Liver (tissue), 9 donors: ENCODE results near the gene C14orf180. TPM values are rescaled to one million over a fixed set of nuclear protein-coding genes. Genes with fewer than 3 reads are reported as not detected.

Experiments
- DNase-seq: peaks from one replicate; pipeline ENCODE4 v3.0.0-alpha.2; 2017; ENCODE audit warnings: low spot score
- H3K27ac ChIP-seq, 2 donors: one replicate each; pipeline ENCODE4 v1.7.0; 2013; ENCODE audit warnings: inconsistent platforms in 2 of 2, low read length in 2 of 2, control low read depth in 1 of 2, low read depth in 1 of 2, mild to moderate bottlenecking in 1 of 2
- H3K27me3 ChIP-seq, 4 donors: one replicate each; pipeline versions ENCODE4 v1.6.1 to v1.7.0; 2013; ENCODE audit warnings: low read length in 3 of 4, inconsistent platforms in 1 of 4, mild to moderate bottlenecking in 1 of 4, moderate library complexity in 1 of 4; ENCODE audit not compliant: control insufficient read depth in 4 of 4, insufficient read depth in 4 of 4
- H3K36me3 ChIP-seq, 4 donors: one replicate each; pipeline versions ENCODE4 v1.6.1 to v1.7.0; 2013; ENCODE audit warnings: low read length in 3 of 4, mild to moderate bottlenecking in 3 of 4, low read depth in 1 of 4, moderate library complexity in 1 of 4; ENCODE audit not compliant: control insufficient read depth in 4 of 4, insufficient read depth in 3 of 4
- H3K4me1 ChIP-seq, 4 donors: one replicate each; pipeline versions ENCODE4 v1.6.1 to v1.7.0; 2013; ENCODE audit warnings: low read length in 3 of 4, mild to moderate bottlenecking in 3 of 4, moderate library complexity in 1 of 4; ENCODE audit not compliant: control insufficient read depth in 4 of 4, insufficient read depth in 4 of 4
- H3K4me3 ChIP-seq, 3 donors: one replicate each; pipeline versions ENCODE4 v1.6.1 to v1.7.0; 2013; ENCODE audit warnings: low read length in 3 of 3, control low read depth in 1 of 3, low read depth in 1 of 3, mild to moderate bottlenecking in 1 of 3
- H3K9ac ChIP-seq, 2 donors: one replicate each; pipeline ENCODE4 v1.7.0; 2013; ENCODE audit warnings: low read length in 2 of 2, mild to moderate bottlenecking in 2 of 2, moderate library complexity in 2 of 2, control low read depth in 1 of 2, low read depth in 1 of 2
- H3K9me3 ChIP-seq, 4 donors: one replicate each; pipeline versions ENCODE4 v1.6.1 to v1.7.0; 2013; ENCODE audit warnings: low read length in 3 of 4; ENCODE audit not compliant: control insufficient read depth in 4 of 4
- ATF3 ChIP-seq: IDR thresholded peaks from 2 replicates; pipeline ENCODE4 v1.6.1; 2016; ENCODE audit warnings: antibody characterized with exemption
- CTCF ChIP-seq: fragments of 150-350 bp; IDR thresholded peaks from 2 replicates; pipeline ENCODE4 v1.5.1; 2017; ENCODE audit warnings: improper control_type of control experiment, low read depth, low read length; ENCODE audit not compliant: missing input control
- EGR1 ChIP-seq, 2 donors: IDR thresholded peaks; 2 replicates each; pipeline ENCODE4 v1.6.1; 2016 to 2018; ENCODE audit warnings: antibody characterized with exemption in 2 of 2, low read depth in 2 of 2
- FOXA1 ChIP-seq: IDR thresholded peaks from 2 replicates; pipeline ENCODE4 v1.6.1; 2016; ENCODE audit warnings: antibody characterized with exemption
- FOXA2 ChIP-seq: IDR thresholded peaks from 2 replicates; pipeline ENCODE4 v1.6.1; 2016; ENCODE audit warnings: antibody characterized with exemption
- GABPA ChIP-seq, 2 donors: IDR thresholded peaks in 1 of 2; conservative IDR thresholded peaks in 1 of 2; 2 replicates each; pipeline ENCODE4 v1.6.1; 2016; ENCODE audit warnings: antibody characterized with exemption in 2 of 2, mild to moderate bottlenecking in 1 of 2, moderate library complexity in 1 of 2
- HNF4A ChIP-seq, 2 donors: conservative IDR thresholded peaks; 2 replicates each; pipeline ENCODE4 v1.6.1; 2016; ENCODE audit warnings: antibody characterized with exemption in 2 of 2, mild to moderate bottlenecking in 2 of 2
- HNF4G ChIP-seq: IDR thresholded peaks from 2 replicates; pipeline ENCODE4 v1.6.1; 2016; ENCODE audit warnings: antibody characterized with exemption
- JUND ChIP-seq, 2 donors: IDR thresholded peaks; 2 replicates each; pipeline ENCODE4 v1.6.1; 2016; ENCODE audit warnings: antibody characterized with exemption in 2 of 2
- MAX ChIP-seq: IDR thresholded peaks from 2 replicates; pipeline ENCODE4 v1.6.1; 2016; ENCODE audit warnings: antibody characterized with exemption
- NR2F2 ChIP-seq: IDR thresholded peaks from 2 replicates; pipeline ENCODE4 v1.6.1; 2016; ENCODE audit warnings: antibody characterized with exemption
- RAD21 ChIP-seq, 2 donors: IDR thresholded peaks; 2 replicates each; pipeline ENCODE4 v1.6.1; 2016; ENCODE audit warnings: antibody characterized with exemption in 2 of 2, mild to moderate bottlenecking in 2 of 2
- REST ChIP-seq: IDR thresholded peaks from 2 replicates; pipeline ENCODE4 v1.6.1; 2016; ENCODE audit warnings: antibody characterized with exemption, mild to moderate bottlenecking
- RXRA ChIP-seq, 2 donors: IDR thresholded peaks; 2 replicates each; pipeline ENCODE4 v1.6.1; 2017 to 2018; ENCODE audit warnings: antibody characterized with exemption in 2 of 2, mild to moderate bottlenecking in 1 of 2
- SP1 ChIP-seq: IDR thresholded peaks from 2 replicates; pipeline ENCODE4 v1.6.1; 2018; ENCODE audit warnings: antibody characterized with exemption, mild to moderate bottlenecking
- TAF1 ChIP-seq: conservative IDR thresholded peaks from 2 replicates; pipeline ENCODE4 v1.6.1; 2016; ENCODE audit warnings: antibody characterized with exemption, mild to moderate bottlenecking
- YY1 ChIP-seq: IDR thresholded peaks from 2 replicates; pipeline ENCODE4 v1.6.1; 2016; ENCODE audit warnings: antibody characterized with exemption, mild to moderate bottlenecking
- ZBTB33 ChIP-seq: IDR thresholded peaks from 2 replicates; pipeline ENCODE4 v1.6.1; 2016; ENCODE audit warnings: antibody characterized with exemption
- WGBS: extraction: QIAGEN DNeasy Blood & Tissue Kit; methylation state at CpG from one replicate; pipeline ENCODE4 v1.1.7; 2013; 5-methylcytosine and 5-hydroxymethylcytosine counted together
- polyA plus RNA-seq, 2 donors: library from polyadenylated mRNA; stranded (reverse) in 1 of 2; unstranded in 1 of 2; fragments of 200-250 nt in 1 of 2; fragments of >200 nt in 1 of 2; fragmentation: Nextera tagmentation in 1 of 2; extraction: Ambion mirVana in 1 of 2; gene quantifications; one replicate each; pipeline versions ENCODE4 v1.2.1 to v1.2.3, GENCODE V29; 2013 to 2015
- total RNA-seq, 2 donors: library from RNA; depleted of rRNA; stranded (reverse); fragments of >200 nt; gene quantifications; one replicate each; pipeline ENCODE4 v1.2.3, GENCODE V29; 2014
- donor health status: healthy.
- donor health status: healthy.
- donor health status: healthy.
- donor health status: healthy.
- donor health status: healthy.

The C14orf180 gene
- total and polyA plus RNA-seq, 4 donors = 0.09 to 4.0 (median 2.9) TPM

- Histone ChIP-seq H3K36me3 (no peaks in the 10 kb centered on the region), H3K4me3 (no peak overlapping the region), H3K9ac (no peak overlapping the region), H3K27ac (no peak overlapping the region), H3K4me1 (no peaks in the 10 kb centered on the region), H3K27me3 (peaks cover 0 to 16% (median 2%) of the 10 kb centered on the region in 4 donors), H3K9me3 (no peaks in the 10 kb centered on the region)
- DNase-seq = no peak
- no peak for TF ChIP-seq FOXA1
- no peak for TF ChIP-seq TAF1
- TF ChIP-seq HNF4A (conservative IDR thresholded peaks at IDR 0.05) = no peak
- no peak for TF ChIP-seq SP1
- TF ChIP-seq GABPA (IDR thresholded peaks at IDR 0.05 in 1 of 2, conservative IDR thresholded peaks at IDR 0.05 in 1 of 2) = no peak
- TF ChIP-seq MAX = no peak
- TF ChIP-seq EGR1 (IDR thresholded peaks at IDR 0.05; ENCODE audit: low read depth in 2 of 2) = no peak
- TF ChIP-seq RAD21 (IDR thresholded peaks at IDR 0.05) = no peak
- no peak for TF ChIP-seq HNF4G
- TF ChIP-seq FOXA2 = no peak
- no peak for TF ChIP-seq REST
- TF ChIP-seq NR2F2 = no peak
- no peak for TF ChIP-seq RXRA (IDR thresholded peaks at IDR 0.05)
- no peak for TF ChIP-seq CTCF
- TF ChIP-seq JUND (IDR thresholded peaks at IDR 0.05) = no peak
- TF ChIP-seq ATF3 = no peak
- no peak for TF ChIP-seq YY1
- no peak for TF ChIP-seq ZBTB33
- WGBS = 38% methylated on average over 24 of the region's 24 CpGs
Observed at GRCh38 chr14:104545942-104546501, 33.5 kb upstream of the C14orf180 start.
